ENCODE data around the gene KDM3B.

The KDM3B gene

DNA sequence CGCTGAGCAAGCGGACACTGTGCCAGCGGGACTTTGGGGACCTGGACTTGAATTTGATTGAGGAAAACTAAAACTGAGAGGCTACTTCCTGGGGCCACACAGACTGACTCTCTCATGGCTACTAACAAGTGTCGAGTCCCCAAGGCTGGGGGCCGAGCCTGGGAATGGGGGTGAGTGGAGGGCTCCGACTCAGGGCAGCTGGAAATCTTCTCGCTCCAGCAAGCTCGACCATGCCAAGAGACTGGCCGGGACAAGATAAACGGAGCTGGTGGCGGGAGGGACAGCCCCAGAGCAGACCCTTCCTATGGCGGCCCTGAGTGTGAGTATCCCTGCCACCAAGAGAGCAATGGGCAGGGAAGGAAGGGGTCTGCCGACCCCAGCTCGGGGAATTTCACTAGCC lies 5.6 kb upstream of the KDM3B start:
- H3K9ac ChIP-seq (ENCODE audit: low read length), result no peak overlapping the region
- H3F3A ChIP-seq (ENCODE audit: insufficient read depth, low read length), result no peaks in the 10 kb centered on the region
- H3K27me3 ChIP-seq (replicated peaks; ENCODE audit: insufficient read depth, low read length), result no peaks in the 10 kb centered on the region
- H3K27ac ChIP-seq (ENCODE audit: low read length), result no peak overlapping the region
- H3K36me3 ChIP-seq (replicated peaks; ENCODE audit: insufficient read depth, low read length), result 0 out of 2 replicates have a peak, but pooled peaks cover 4% of the 10 kb centered on the region
- H3K4me2 ChIP-seq (ENCODE audit: low read depth, low read length), result no peak overlapping the region
- H3K9me2 ChIP-seq (replicated peaks; ENCODE audit: insufficient read depth, low read length), result no peaks in the 10 kb centered on the region
- no peak overlapping the region for H2AFZ ChIP-seq (ENCODE audit: low read length)
- no peaks in the 10 kb centered on the region for H4K20me1 ChIP-seq (ENCODE audit: insufficient read depth, low read length)
- no peak for DNase-seq
- H3K4me1 ChIP-seq (ENCODE audit: low read length), result no peaks in the 10 kb centered on the region
- H3K9me3 ChIP-seq (replicated peaks; ENCODE audit: insufficient read depth, low read length), result no peaks in the 10 kb centered on the region
- H3K4me3 ChIP-seq (ENCODE audit: low read length), result no peak overlapping the region
- no peak for TF ChIP-seq EZH2phosphoT487 (IDR thresholded peaks at IDR 0.05; ENCODE audit: low read length)
- no peak for TF ChIP-seq CTCF (IDR thresholded peaks at IDR 0.05; ENCODE audit: low read length)
- no peak for TF ChIP-seq EZH2 (optimal IDR thresholded peaks at IDR 0.05; ENCODE audit: low read depth, low read length)
- H3K79me2 ChIP-seq (ENCODE audit: low read length), result peaks cover 11% of the 10 kb centered on the region

DNA sequence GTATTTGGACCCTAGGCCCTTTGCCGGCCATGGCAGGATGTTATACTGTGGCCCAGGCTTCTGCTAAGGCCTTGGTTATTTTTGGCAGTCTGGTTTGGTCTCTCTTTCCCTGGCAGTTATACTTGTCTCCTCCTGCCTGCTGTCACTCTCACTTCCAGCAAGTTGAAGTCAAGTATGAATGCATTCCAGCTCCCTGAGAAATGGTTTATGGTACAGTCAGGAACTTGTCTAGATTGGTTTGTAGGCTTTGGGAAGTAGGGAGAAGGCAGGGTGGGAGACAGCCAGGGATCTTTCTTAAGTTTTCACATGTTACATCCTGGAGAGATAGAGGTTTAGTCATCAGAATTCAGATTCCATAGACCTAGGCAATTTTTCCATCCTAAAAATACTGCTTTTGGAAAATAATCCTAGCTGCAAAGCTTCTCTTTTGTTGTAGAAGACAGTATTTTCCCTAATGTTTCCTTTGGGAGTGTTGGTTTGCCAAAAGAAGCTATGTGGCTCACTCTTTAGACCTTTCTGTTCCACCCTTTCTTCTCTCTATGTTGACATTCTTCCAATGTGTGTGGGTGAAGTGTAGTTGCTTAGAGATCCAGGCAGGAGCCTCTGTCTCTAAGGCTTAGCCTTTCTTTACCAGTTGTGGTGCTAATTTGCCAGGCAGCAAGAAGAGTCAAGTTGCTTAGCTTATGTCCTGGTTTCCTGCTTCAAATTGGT lies 2.5 kb upstream of the KDM3B start:
- Histone ChIP-seq H3K4me1 (ENCODE audit: low read length) (peaks cover 8% of the 10 kb centered on the region; the same call in 1 of the 2 replicates), H2AFZ (ENCODE audit: low read length) (no peak overlapping the region), H3K9me3 (replicated peaks; ENCODE audit: insufficient read depth, low read length) (no peaks in the 10 kb centered on the region), H3K4me2 (ENCODE audit: low read depth, low read length) (no peak overlapping the region), H4K20me1 (ENCODE audit: insufficient read depth, low read length) (peaks cover 6% of the 10 kb centered on the region; the same call in 1 of the 2 replicates), H3K4me3 (ENCODE audit: low read length) (no peak overlapping the region), H3K9me2 (replicated peaks; ENCODE audit: insufficient read depth, low read length) (no peaks in the 10 kb centered on the region), H3K9ac (ENCODE audit: low read length) (no peak overlapping the region), H3K79me2 (ENCODE audit: low read length) (peaks cover 22% of the 10 kb centered on the region), H3K27me3 (replicated peaks; ENCODE audit: insufficient read depth, low read length) (no peaks in the 10 kb centered on the region), H3K27ac (ENCODE audit: low read length) (no peak overlapping the region), H3F3A (ENCODE audit: insufficient read depth, low read length) (peaks cover 10% of the 10 kb centered on the region), H3K36me3 (replicated peaks; ENCODE audit: insufficient read depth, low read length) (0 out of 2 replicates have a peak, but pooled peaks cover 3% of the 10 kb centered on the region)
- no peak for DNase-seq
- no peak for TF ChIP-seq EZH2 (optimal IDR thresholded peaks at IDR 0.05; ENCODE audit: low read depth, low read length)
- no peak for TF ChIP-seq CTCF (IDR thresholded peaks at IDR 0.05; ENCODE audit: low read length)
- TF ChIP-seq EZH2phosphoT487 (IDR thresholded peaks at IDR 0.05; ENCODE audit: low read length), result no peak

- no peak overlapping the region for H3K9ac ChIP-seq (ENCODE audit: low read length)
- peaks cover 28% of the 10 kb centered on the region for H3K79me2 ChIP-seq (ENCODE audit: low read length)
- DNase-seq, result no peak
- H3K27ac ChIP-seq (ENCODE audit: low read length), result no peak overlapping the region
- H3K4me1 ChIP-seq (ENCODE audit: low read length), result peaks cover 13% of the 10 kb centered on the region; the same call in 1 of the 2 replicates
- H3K36me3 ChIP-seq (replicated peaks; ENCODE audit: insufficient read depth, low read length), result 0 out of 2 replicates have a peak, but pooled peaks cover 3% of the 10 kb centered on the region
- H3F3A ChIP-seq (ENCODE audit: insufficient read depth, low read length), result peaks cover 10% of the 10 kb centered on the region
- peaks cover 6% of the 10 kb centered on the region; the same call in 1 of the 2 replicates for H4K20me1 ChIP-seq (ENCODE audit: insufficient read depth, low read length)
- H2AFZ ChIP-seq (ENCODE audit: low read length), result no peak overlapping the region
- TF ChIP-seq CTCF (IDR thresholded peaks at IDR 0.05; ENCODE audit: low read length) (no peak), EZH2phosphoT487 (IDR thresholded peaks at IDR 0.05; ENCODE audit: low read length) (no peak), EZH2 (optimal IDR thresholded peaks at IDR 0.05; ENCODE audit: low read depth, low read length) (no peak)
- no peak overlapping the region for H3K4me3 ChIP-seq (ENCODE audit: low read length)
- H3K9me3 ChIP-seq (replicated peaks; ENCODE audit: insufficient read depth, low read length), result no peaks in the 10 kb centered on the region
- H3K27me3 ChIP-seq (replicated peaks; ENCODE audit: insufficient read depth, low read length), result no peaks in the 10 kb centered on the region
- H3K9me2 ChIP-seq (replicated peaks; ENCODE audit: insufficient read depth, low read length), result no peaks in the 10 kb centered on the region
- H3K4me2 ChIP-seq (ENCODE audit: low read depth, low read length), result no peak overlapping the region
These were observed 2.0 kb upstream of the KDM3B start for GRCh38 chr5:138350563-138350890.
